ENCODE measurements around the gene IGF2. TPM values are rescaled to one million over a fixed set of nuclear protein-coding genes. Genes with fewer than 3 reads are reported as not detected.
A peak's percentile ranks its signal among the peaks of the same experiment; 100 is the strongest.

The IGF2 gene
- total and polyA plus RNA-seq, 2 of the 8 experiments (the other 6 are each of a cell fraction or from before 2014, with no cell fraction given): 0.74 to 1.5 TPM

- POLR2A ChIA-PET (ENCODE audit: partially characterized antibody): interaction anchor here (0.6 kb wide), 1 partner anchor 18 kb away, joined by 3 read pairs; no protein-coding TSS in a partner anchor
- Histone ChIP-seq H3K9me3 (ENCODE audit: insufficient read depth in 2 of 2, low read depth in 1 of 2, low read length in 1 of 2) (no peaks in the 10 kb centered on the region; a peak in 1 of 4 replicates), H3K4me1 (replicated peaks in 1 of 4; ENCODE audit: control insufficient read depth in 3 of 4, insufficient read depth in 4 of 4, low read length in 3 of 4) (peaks cover 0 to 30% (median 21%) of the 10 kb centered on the region in 4 experiments; a peak in 6 of 7 replicates), H3K18ac (ENCODE audit: extremely low read depth, low read length) (no peak overlapping the region), H3K27ac (ENCODE audit: low read depth, low read length) (no peak overlapping the region), H3K79me1 (ENCODE audit: low read depth, low read length) (no peaks in the 10 kb centered on the region), H3K27me3 (replicated peaks in 1 of 4; ENCODE audit: control insufficient read depth in 3 of 4, extremely low read depth in 1 of 4, insufficient read depth in 3 of 4, low read length in 3 of 4) (peaks cover 0 to 3% (median 0%) of the 10 kb centered on the region in 4 experiments; a peak in 1 of 7 replicates), H3K14ac (ENCODE audit: insufficient read length) (no peak overlapping the region), H2BK12ac (ENCODE audit: low read depth, low read length) (peak overlapping the region; percentile 60; the same call in 1 of the 2 replicates), H4K91ac (replicated peaks; ENCODE audit: insufficient read length, low read length) (no peak overlapping the region), H4K5ac (ENCODE audit: insufficient read length, low read depth, low read length) (no peak overlapping the region), H3K4me2 (ENCODE audit: insufficient read depth in 1 of 2, low read depth in 2 of 2, low read length in 2 of 2) (no peak overlapping the region), H2AK5ac (ENCODE audit: low read depth, low read length) (no peak overlapping the region), H2AFZ (ENCODE audit: low read length) (no peak overlapping the region), H4K8ac (ENCODE audit: extremely low read depth, insufficient read depth, low read length) (no peak overlapping the region; the same call in 1 of the 2 replicates), H2BK15ac (ENCODE audit: low read length) (0 out of 2 replicates have a peak overlapping the region, but pooled peaks have one; percentile 61), H3K23me2 (ENCODE audit: low read depth, low read length) (no peaks in the 10 kb centered on the region), H2BK120ac (replicated peaks; ENCODE audit: low read depth, low read length) (no peak overlapping the region), H4K20me1 (replicated peaks in 1 of 2; ENCODE audit: control insufficient read depth in 1 of 2, insufficient read depth in 2 of 2, low read length in 2 of 2) (peaks cover 0 to 1% of the 10 kb centered on the region in 2 experiments), H3K9ac (replicated peaks in 1 of 4; ENCODE audit: extremely low read depth in 1 of 4, low read depth in 3 of 4, low read length in 3 of 4) (no peak overlapping the region), H3K23ac (ENCODE audit: insufficient read length) (no peak overlapping the region), H3K36me3 (ENCODE audit: control insufficient read depth in 2 of 4, insufficient read depth in 4 of 4, low read length in 3 of 4) (no peaks in the 10 kb centered on the region), H2BK20ac (ENCODE audit: low read length) (no peak overlapping the region), H2BK5ac (ENCODE audit: low read depth, low read length) (no peak overlapping the region), H3K56ac (replicated peaks; ENCODE audit: insufficient read length, low read depth, low read length) (no peak overlapping the region), H3K4me3 (ENCODE audit: extremely low read depth in 1 of 4, insufficient read depth in 2 of 4, low read depth in 3 of 4, low read length in 4 of 4) (no peak overlapping the region), H3K4ac (replicated peaks; ENCODE audit: insufficient read length, low read depth, low read length) (no peak overlapping the region), H3K79me2 (ENCODE audit: control insufficient read depth in 1 of 2, insufficient read depth in 2 of 2, low read length in 2 of 2) (no peaks in the 10 kb centered on the region)
- CTCF ChIA-PET (ENCODE audit: partially characterized antibody): interaction anchor here (0.9 to 8.3 kb wide), 8 partner anchors 15 to 262 kb away, joined by 3 to 80 read pairs (median 4); no protein-coding TSS in a partner anchor
- FAIRE-seq (no peak), DNase-seq (ENCODE audit: low read depth in 1 of 2, low spot score in 2 of 2) (no peak)
- WGBS, 2 experiments (ENCODE audit: extremely low coverage in 1 of 2, insufficient coverage in 1 of 2, insufficient read length in 1 of 2, insufficient replicate concordance in 2 of 2, low coverage in 1 of 2, low lambda C conversion rate in 2 of 2, missing lambda C conversion rate in 1 of 2): 93% methylated on average over 20 of the region's 21 CpGs; no CpG with 5 or more reads in 1 of the 2 experiments
- TF ChIP-seq BCL11A (IDR thresholded peaks at IDR 0.05; ENCODE audit: low read depth in 2 of 2, low read length in 2 of 2): no peak
- TF ChIP-seq RFX5 (IDR thresholded peaks at IDR 0.05; ENCODE audit: borderline replicate concordance, low read depth, low read length): no peak
- no peak for TF ChIP-seq POLR2AphosphoS5 (IDR thresholded peaks at IDR 0.05; ENCODE audit: low read depth, low read length)
- no peak for TF ChIP-seq KDM5A (IDR thresholded peaks at IDR 0.05; ENCODE audit: low read length)
- TF ChIP-seq KDM4A (IDR thresholded peaks at IDR 0.05; ENCODE audit: low read depth, low read length, severe bottlenecking): no peak
- no peak for TF ChIP-seq JUN (IDR thresholded peaks at IDR 0.05; ENCODE audit: low read depth, low read length)
- no peak for TF ChIP-seq FOSL1 (IDR thresholded peaks at IDR 0.05; ENCODE audit: insufficient read depth, low read depth, low read length)
- no peak for TF ChIP-seq RNF2 (IDR thresholded peaks at IDR 0.05; ENCODE audit: borderline replicate concordance, low read depth, low read length, missing control alignments, poor library complexity, severe bottlenecking)
- no peak for TF ChIP-seq CTBP2 (IDR thresholded peaks at IDR 0.05; ENCODE audit: borderline replicate concordance, insufficient read depth, insufficient read length, low read length)
- TF ChIP-seq SRF (IDR thresholded peaks at IDR 0.05; ENCODE audit: low read depth, low read length): no peak
- no peak for TF ChIP-seq TEAD4 (IDR thresholded peaks at IDR 0.05; ENCODE audit: low read depth, low read length)
Measured at GRCh38 chr11:2094354-2095197, 44.6 kb downstream of the IGF2 start.

Data from H1 (cell line).